Heart right ventricle (tissue), 16 donors: Measurements from ENCODE around the gene ITIH5. TPM values are rescaled to one million over a fixed set of nuclear protein-coding genes. Genes with fewer than 3 reads are reported as not detected.

Experiments used
- ATAC-seq, 8 donors: fragments of 200-7000 bp; cut with Tn5 transposase; one replicate each; pipeline ENCODE4 v1.9.1; 2020; ENCODE audit warnings: mild to moderate bottlenecking in 8 of 8, moderate library complexity in 8 of 8, moderate number of reproducible peaks in 1 of 8
- DNase-seq, 2 donors: peaks; one replicate each; pipeline ENCODE4 v3.0.0-alpha.2; 2020
- H3K27ac ChIP-seq, 10 donors: fragments of 200-600 bp; sonication (generic) in 2 of 10; one replicate each; pipeline versions ENCODE4 v1.5.0 to v1.8.0; 2020 to 2022; ENCODE audit warnings: mild to moderate bottlenecking in 3 of 10
- H3K27me3 ChIP-seq, 7 donors: fragments of 200-600 bp; one replicate each; pipeline ENCODE4 v1.8.0; 2021 to 2022; ENCODE audit warnings: mild to moderate bottlenecking in 2 of 7
- H3K36me3 ChIP-seq, 9 donors: fragments of 200-600 bp; sonication (generic) in 1 of 9; one replicate each; pipeline versions ENCODE4 v1.5.0 to v1.8.0; 2020 to 2022; ENCODE audit warnings: mild to moderate bottlenecking in 2 of 9
- H3K4me1 ChIP-seq, 9 donors: fragments of 200-600 bp; sonication (generic) in 1 of 9; one replicate each; pipeline versions ENCODE4 v1.5.0 to v1.8.0; 2020 to 2022; ENCODE audit warnings: mild to moderate bottlenecking in 4 of 9
- H3K4me3 ChIP-seq, 10 donors: fragments of 200-600 bp; sonication (generic) in 2 of 10; one replicate each; pipeline versions ENCODE4 v1.5.0 to v1.8.0; 2020 to 2022; ENCODE audit warnings: mild to moderate bottlenecking in 7 of 10, moderate library complexity in 2 of 10
- H3K9me3 ChIP-seq, 11 donors: fragments of 200-600 bp in 10 of 11; sonication (generic) in 2 of 11; one replicate each; pipeline versions ENCODE4 v1.5.0 to v1.8.0; 2013 to 2022; ENCODE audit warnings: mild to moderate bottlenecking in 2 of 11, control low read depth in 1 of 11, moderate library complexity in 1 of 11
- WGBS, 2 donors: extraction: QIAGEN DNeasy Blood & Tissue Kit; methylation state at CpG; one replicate each; pipeline ENCODE4 v1.1.7; 2013; ENCODE audit warnings: inconsistent platforms in 1 of 2; 5-methylcytosine and 5-hydroxymethylcytosine counted together
- intact Hi-C, 10 donors: fragments of 100-400 bp; cut with DNase I; formaldehyde crosslinking; loops; one replicate each; pipeline versions ENCODE4 v1.11.1 to v1.14.2; 2022
- polyA plus RNA-seq, 2 donors: library from polyadenylated mRNA; stranded (reverse); fragments of 200-250 nt; gene quantifications; one replicate each; pipeline ENCODE4 v1.2.3, GENCODE V29; 2013
- total RNA-seq, 10 donors: library from RNA; stranded (reverse); fragmentation: NEBNext Ultra II Directional in 3 of 10; extraction: Animal tissue kit (Norgen Biotek cat#: 25700) in 3 of 10; gene quantifications; one replicate each; pipeline versions ENCODE4 v1.2.1 to v1.2.4, GENCODE V29; 2021 to 2023
- TF ChIP-seq, protein P1 (sequence below), 9 donors: fragments of 200-600 bp; sonication (generic) in 2 of 9; IDR thresholded peaks; one replicate each; pipeline versions ENCODE4 v1.5.0 to v1.8.0; 2021 to 2022; ENCODE audit warnings: antibody characterized with exemption in 9 of 9, mild to moderate bottlenecking in 5 of 9, moderate library complexity in 1 of 9
- donor health status: Arrhythmogenic right ventricular cardiomyopathy.
- donor health status: ischemic (EF 13 %, LVEDD 7.1; RV severe dilation, severe dysfunction).
- donor health status: healthy with polysubstance abuse.
- donor health status: DM: no; HTN: yes; CAD: no.
- donor health status: DM: no; HTN: no; CAD: no.
- donor health status: ischemic (EF 25% LVEDD 6.9; RV normal size, moderate dysfunction).
- donor health status: ischemic (EF 25% LVEDD 5.7; RV mildly dilated, moderate dysfunction).
- donor health status: healthy.
- donor health status: DM: yes; HTN: yes; CAD: no.
- donor health status: Ischemic cardiomyopathy.
- donor health status: ischemic (EF 35%, LVEDD 5.7; RV mildly dilated, moderate dysfunction).
- donor health status: nonischemic (EF 11% LVEDD 7.7; RV severe dilation, severe dysfunction).
- donor health status: DM: yes; HTN: yes; CAD: no.
- donor health status: PGD.
- donor health status: ischemic (EF 29% LVEDD 5.4; RV normal size, mild dysfunction).
- donor health status: nonischemic (EF 23%, LVEDD 6.1; RV moderate dilation, normal function).

Gene ITIH5
- total and polyA plus RNA-seq, 12 donors: 2.8 to 21.3 (median 12.2) TPM

GRCh38 chr10:7545792-7546191 lies 121.0 kb downstream of the ITIH5 start:
- H3K36me3 ChIP-seq: no peaks in the 10 kb centered on the region
- no peak overlapping the region for H3K4me3 ChIP-seq
- TF ChIP-seq, protein P1, sequence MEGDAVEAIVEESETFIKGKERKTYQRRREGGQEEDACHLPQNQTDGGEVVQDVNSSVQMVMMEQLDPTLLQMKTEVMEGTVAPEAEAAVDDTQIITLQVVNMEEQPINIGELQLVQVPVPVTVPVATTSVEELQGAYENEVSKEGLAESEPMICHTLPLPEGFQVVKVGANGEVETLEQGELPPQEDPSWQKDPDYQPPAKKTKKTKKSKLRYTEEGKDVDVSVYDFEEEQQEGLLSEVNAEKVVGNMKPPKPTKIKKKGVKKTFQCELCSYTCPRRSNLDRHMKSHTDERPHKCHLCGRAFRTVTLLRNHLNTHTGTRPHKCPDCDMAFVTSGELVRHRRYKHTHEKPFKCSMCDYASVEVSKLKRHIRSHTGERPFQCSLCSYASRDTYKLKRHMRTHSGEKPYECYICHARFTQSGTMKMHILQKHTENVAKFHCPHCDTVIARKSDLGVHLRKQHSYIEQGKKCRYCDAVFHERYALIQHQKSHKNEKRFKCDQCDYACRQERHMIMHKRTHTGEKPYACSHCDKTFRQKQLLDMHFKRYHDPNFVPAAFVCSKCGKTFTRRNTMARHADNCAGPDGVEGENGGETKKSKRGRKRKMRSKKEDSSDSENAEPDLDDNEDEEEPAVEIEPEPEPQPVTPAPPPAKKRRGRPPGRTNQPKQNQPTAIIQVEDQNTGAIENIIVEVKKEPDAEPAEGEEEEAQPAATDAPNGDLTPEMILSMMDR (IDR thresholded peaks at IDR 0.05): no peak
- no peaks in the 10 kb centered on the region for H3K27me3 ChIP-seq
- H3K4me1 ChIP-seq: peaks cover 0 to 55% (median 25%) of the 10 kb centered on the region in 9 donors
- DNase-seq (no peak), ATAC-seq (no peak)
- WGBS, 2 donors: 67 to 82% methylated on average over 4 of the region's 4 CpGs
- intact Hi-C loops: no loop called here
- no peaks in the 10 kb centered on the region for H3K9me3 ChIP-seq
- H3K27ac ChIP-seq: peak overlapping the region in 6 of 10 donors; percentile 22 to 80 (median 74)

- Histone ChIP-seq H3K27me3 (no peaks in the 10 kb centered on the region), H3K27ac (peak overlapping the region in 7 of 10 donors; percentile 22 to 80 (median 72)), H3K4me3 (no peak overlapping the region), H3K9me3 (no peaks in the 10 kb centered on the region), H3K4me1 (peaks cover 0 to 58% (median 25%) of the 10 kb centered on the region in 9 donors), H3K36me3 (no peaks in the 10 kb centered on the region)
- TF ChIP-seq, protein P1 (IDR thresholded peaks at IDR 0.05): no peak
- DNase-seq (no peak), ATAC-seq (no peak)
- 58 to 81% methylated on average over 4 of the region's 4 CpGs for WGBS, 2 donors
- intact Hi-C loops: no loop called here
These were observed 121.5 kb downstream of the ITIH5 start for GRCh38 chr10:7545261-7545660.

GRCh38 chr10:7544203-7544602 lies 122.6 kb downstream of the ITIH5 start:
- intact Hi-C loops: no loop called here
- peaks cover 0 to 58% (median 28%) of the 10 kb centered on the region in 9 donors for H3K4me1 ChIP-seq
- WGBS, 2 donors: 75 to 78% methylated on average over 6 of the region's 6 CpGs
- no peaks in the 10 kb centered on the region for H3K9me3 ChIP-seq
- no peaks in the 10 kb centered on the region for H3K36me3 ChIP-seq
- no peak overlapping the region for H3K4me3 ChIP-seq
- ATAC-seq (peak in 6 of 8 donors; percentile 8 to 40 (median 26)), DNase-seq (no peak)
- TF ChIP-seq, protein P1 (IDR thresholded peaks at IDR 0.05): no peak
- peak overlapping the region in 6 of 10 donors; percentile 62 to 80 (median 78) for H3K27ac ChIP-seq
- H3K27me3 ChIP-seq: no peaks in the 10 kb centered on the region

GRCh38 chr10:7542189-7542914 lies 124.4 kb downstream of the ITIH5 start:
- H3K27me3 ChIP-seq: no peaks in the 10 kb centered on the region
- WGBS, 2 donors: 75 to 80% methylated on average over 6 of the region's 6 CpGs
- ATAC-seq (no peak), DNase-seq (no peak)
- H3K27ac ChIP-seq: peak overlapping the region in 9 of 10 donors; percentile 35 to 80 (median 71)
- peaks cover 0 to 11% (median 8%) of the 10 kb centered on the region in 11 donors for H3K9me3 ChIP-seq
- TF ChIP-seq, protein P1 (IDR thresholded peaks at IDR 0.05): peak in 1 of 9 donors; percentile 3
- peak overlapping the region in 1 of 10 donors; percentile 11 for H3K4me3 ChIP-seq
- intact Hi-C loops: no loop called here
- peaks cover 0 to 44% (median 17%) of the 10 kb centered on the region in 9 donors for H3K4me1 ChIP-seq
- no peaks in the 10 kb centered on the region for H3K36me3 ChIP-seq
